SIG-M5 (cell line): Measurements from ENCODE around the gene SLK.

Experiments used
- DNase-seq: peaks from one replicate; lab custom pipeline; 2025; lab: John Stamatoyannopoulos, UW

SLK gene

GRCh38 chr10:104054430-104054829 is 87.5 kb downstream of the SLK start:
- DNase-seq, result no peak

- no peak for DNase-seq
These were observed 89.8 kb downstream of the SLK start for GRCh38 chr10:104056619-104057273.

- DNase-seq, result no peak
These were observed 90.8 kb downstream of the SLK start for GRCh38 chr10:104057717-104058116.

GRCh38 chr10:104059364-104059763 is 92.4 kb downstream of the SLK start:
- no peak for DNase-seq

GRCh38 chr10:104061196-104061595 is 94.3 kb downstream of the SLK start:
- no peak for DNase-seq

- DNase-seq, result no peak
These were observed 98.8 kb downstream of the SLK start for GRCh38 chr10:104065748-104066147.

GRCh38 chr10:104066945-104067344 is 100.0 kb downstream of the SLK start:
- DNase-seq, result no peak

- DNase-seq, result no peak
These were observed 100.6 kb downstream of the SLK start for GRCh38 chr10:104067525-104067924.

GRCh38 chr10:104069613-104070012 is 102.7 kb downstream of the SLK start:
- DNase-seq, result no peak

GRCh38 chr10:104072786-104073185 is 105.8 kb downstream of the SLK start:
- DNase-seq, result no peak

- no peak for DNase-seq
These were observed 107.6 kb downstream of the SLK start for GRCh38 chr10:104074505-104074904.

- DNase-seq, result no peak
These were observed 109.8 kb downstream of the SLK start for GRCh38 chr10:104076743-104077160.

GRCh38 chr10:104077247-104077646 is 110.3 kb downstream of the SLK start:
- no peak for DNase-seq

GRCh38 chr10:104077663-104078151 is 110.8 kb downstream of the SLK start:
- no peak for DNase-seq
